ENCODE results near the gene TNFAIP1.

TNFAIP1 gene

GRCh38 chr17:28372945-28373274 is 37.3 kb downstream of the TNFAIP1 start:
- peak overlapping the region; percentile 73 for H3K4me3 ChIP-seq (ENCODE audit: low read depth, low read length)
- no peak for TF ChIP-seq CTCF (IDR thresholded peaks at IDR 0.05; ENCODE audit: low read depth, low read length)

GRCh38 chr17:28379814-28380801 is 44.5 kb downstream of the TNFAIP1 start:
- no peak for TF ChIP-seq CTCF (IDR thresholded peaks at IDR 0.05; ENCODE audit: low read depth, low read length)
- H3K4me3 ChIP-seq (ENCODE audit: low read depth, low read length): no peak overlapping the region

GRCh38 chr17:28381141-28381825 is 45.7 kb downstream of the TNFAIP1 start:
- TF ChIP-seq CTCF (IDR thresholded peaks at IDR 0.05; ENCODE audit: low read depth, low read length): no peak
- H3K4me3 ChIP-seq (ENCODE audit: low read depth, low read length): no peak overlapping the region

GRCh38 chr17:28384281-28385036 is 48.9 kb downstream of the TNFAIP1 start:
- TF ChIP-seq CTCF (IDR thresholded peaks at IDR 0.05; ENCODE audit: low read depth, low read length): no peak
- H3K4me3 ChIP-seq (ENCODE audit: low read depth, low read length): no peak overlapping the region

GRCh38 chr17:28385037-28385400 is 49.5 kb downstream of the TNFAIP1 start:
- H3K4me3 ChIP-seq (ENCODE audit: low read depth, low read length): no peak overlapping the region
- no peak for TF ChIP-seq CTCF (IDR thresholded peaks at IDR 0.05; ENCODE audit: low read depth, low read length)

- TF ChIP-seq CTCF (IDR thresholded peaks at IDR 0.05; ENCODE audit: low read depth, low read length): no peak
- H3K4me3 ChIP-seq (ENCODE audit: low read depth, low read length): no peak overlapping the region
Measured at GRCh38 chr17:28385406-28385805, 49.8 kb downstream of the TNFAIP1 start.

Measured in WI38 (cell line).